Tibial nerve (tissue), 3 donors: Measurements from ENCODE around the gene ADGRG4.

Source experiments
- CTCF ChIP-seq, 5 experiments: fragments of 200-600 bp in 3 of 5; fragments of 450-650 bp in 2 of 5; sonication (generic) in 3 of 5; IDR thresholded peaks; one replicate each; pipeline ENCODE4 v1.5.1; 2016 to 2019; ENCODE audit warnings: antibody characterized with exemption in 5 of 5, mild to moderate bottlenecking in 3 of 5, moderate library complexity in 2 of 5
- POLR2A ChIP-seq, 2 donors: fragments of 450-650 bp; IDR thresholded peaks; one replicate each; pipeline ENCODE4 v1.6.1; 2017; ENCODE audit warnings: antibody characterized with exemption in 2 of 2, mild to moderate bottlenecking in 2 of 2, moderate library complexity in 2 of 2

GRCh38 chrX:136423724-136424123 is 123.0 kb downstream of the ADGRG4 start:
- no peak for TF ChIP-seq CTCF (IDR thresholded peaks at IDR 0.05)
- no peak for TF ChIP-seq POLR2A (IDR thresholded peaks at IDR 0.05)
